ENCODE data around the gene DNHD1.

Gene DNHD1

DNA sequence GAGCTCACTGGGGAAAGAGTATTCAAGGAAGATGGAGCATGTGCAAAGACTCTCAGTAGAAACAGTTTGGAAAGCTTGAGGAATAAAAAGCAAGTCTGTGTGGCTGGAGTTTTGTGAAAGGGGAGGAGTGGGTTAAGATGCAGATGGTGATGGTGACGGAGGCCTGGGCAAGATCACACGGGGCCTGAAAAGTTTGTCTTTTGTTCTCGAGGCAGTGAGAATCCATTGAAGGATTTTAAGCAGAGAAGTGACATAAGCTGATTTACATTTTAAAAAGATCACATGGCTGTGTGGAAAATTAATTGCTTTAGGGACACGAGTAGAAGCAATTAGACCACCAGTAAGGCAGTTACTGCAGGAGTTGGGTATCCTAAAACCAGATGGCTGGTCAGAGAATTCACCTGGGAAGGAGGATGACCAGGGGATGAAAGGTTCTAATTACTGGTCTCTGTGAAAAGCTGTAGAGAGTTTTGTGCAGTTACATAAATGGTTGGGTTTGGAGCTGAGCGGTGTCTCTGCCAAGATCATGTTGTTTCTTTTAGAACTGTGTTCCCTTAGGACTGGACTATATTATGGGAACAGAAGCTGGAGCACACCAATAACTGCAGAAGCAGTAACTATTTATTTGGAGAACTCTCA is 99.3 kb downstream of the DNHD1 start:
- DNase-seq = no peak

DNA sequence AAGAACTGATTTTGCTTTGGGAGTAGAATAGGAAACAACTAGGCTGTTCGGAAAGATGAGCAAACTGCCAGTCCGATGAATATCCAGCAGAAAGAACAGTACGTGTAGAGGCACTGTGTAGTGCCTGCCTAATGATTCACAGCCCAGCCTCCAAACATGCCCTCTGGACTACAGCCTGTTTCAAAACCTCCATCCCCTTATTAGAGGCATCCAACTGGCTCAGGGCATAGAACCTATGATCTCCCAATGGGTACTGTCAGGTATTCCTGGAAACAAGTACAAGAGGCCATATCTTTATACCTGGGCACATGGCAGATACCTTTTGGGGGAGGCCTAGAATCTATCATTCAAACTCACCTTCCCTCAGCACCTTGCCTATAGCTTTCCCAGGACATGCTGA is 101.5 kb downstream of the DNHD1 start:
- no peak for DNase-seq

DNA sequence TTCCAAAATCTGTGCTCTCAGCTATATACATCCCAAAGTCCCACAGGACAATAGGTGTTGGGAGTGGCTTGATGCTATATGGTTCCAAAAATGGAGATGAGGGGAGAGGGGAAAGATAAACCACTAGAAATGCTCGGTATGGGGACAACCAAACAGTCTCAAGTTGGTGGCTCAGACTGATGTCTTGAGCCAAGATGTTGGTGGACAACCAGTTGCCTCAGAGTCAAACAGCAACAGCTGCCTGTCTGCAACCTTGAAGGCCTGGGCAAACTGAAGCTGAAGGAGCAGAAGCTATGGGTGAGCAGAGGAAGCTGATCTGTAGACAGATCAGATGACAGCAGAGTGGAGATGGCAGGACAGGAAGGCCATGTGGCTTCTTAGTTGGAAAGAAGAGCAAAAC is 102.4 kb downstream of the DNHD1 start:
- no peak for DNase-seq

DNA sequence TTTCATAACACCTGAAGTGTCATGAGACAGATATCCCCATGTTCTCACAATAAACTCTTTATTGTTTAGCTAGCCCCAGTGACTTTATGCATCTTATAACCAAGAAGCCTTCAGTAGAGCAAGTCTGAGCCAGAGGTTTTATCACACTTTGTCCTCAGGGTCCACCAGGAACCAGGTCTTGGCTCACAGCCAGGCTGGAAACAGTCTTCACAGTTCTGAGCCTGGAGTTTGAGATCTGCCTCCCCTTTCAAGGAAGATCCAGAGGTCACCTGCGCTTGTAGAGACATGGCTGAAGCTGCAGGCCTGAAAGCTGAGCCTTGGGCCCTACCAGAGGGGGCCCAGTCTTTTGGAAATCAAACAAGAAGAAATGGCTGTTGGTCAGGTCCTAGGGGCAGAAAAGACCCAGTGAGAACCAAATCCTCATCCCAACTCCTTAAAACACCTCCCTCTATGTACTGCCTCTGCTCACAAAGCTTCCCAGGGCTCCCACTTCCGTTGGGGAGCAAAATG is 102.9 kb downstream of the DNHD1 start:
- DNase-seq = no peak

DNA sequence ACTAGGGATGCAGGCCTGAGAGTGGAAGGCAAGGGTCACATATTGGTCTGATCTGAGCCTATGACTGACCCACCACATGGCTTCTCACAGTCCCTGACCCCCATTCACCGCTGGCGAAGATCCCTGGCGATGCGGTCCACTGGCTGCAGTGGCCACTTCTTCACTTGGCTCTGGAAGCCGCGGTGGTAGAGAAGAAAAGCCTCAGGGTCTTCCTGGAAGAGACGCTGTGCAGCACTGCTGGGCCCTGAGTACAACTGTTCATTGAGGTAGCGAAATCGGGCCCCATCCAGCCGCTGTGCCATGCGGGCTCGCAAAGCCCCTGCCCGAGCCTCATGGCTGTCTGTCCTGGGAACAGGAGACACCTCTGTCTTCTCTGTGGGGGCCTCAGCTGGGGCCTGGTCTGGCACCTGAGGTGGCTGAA is 104.0 kb downstream of the DNHD1 start:
- DNase-seq = no peak

DNA sequence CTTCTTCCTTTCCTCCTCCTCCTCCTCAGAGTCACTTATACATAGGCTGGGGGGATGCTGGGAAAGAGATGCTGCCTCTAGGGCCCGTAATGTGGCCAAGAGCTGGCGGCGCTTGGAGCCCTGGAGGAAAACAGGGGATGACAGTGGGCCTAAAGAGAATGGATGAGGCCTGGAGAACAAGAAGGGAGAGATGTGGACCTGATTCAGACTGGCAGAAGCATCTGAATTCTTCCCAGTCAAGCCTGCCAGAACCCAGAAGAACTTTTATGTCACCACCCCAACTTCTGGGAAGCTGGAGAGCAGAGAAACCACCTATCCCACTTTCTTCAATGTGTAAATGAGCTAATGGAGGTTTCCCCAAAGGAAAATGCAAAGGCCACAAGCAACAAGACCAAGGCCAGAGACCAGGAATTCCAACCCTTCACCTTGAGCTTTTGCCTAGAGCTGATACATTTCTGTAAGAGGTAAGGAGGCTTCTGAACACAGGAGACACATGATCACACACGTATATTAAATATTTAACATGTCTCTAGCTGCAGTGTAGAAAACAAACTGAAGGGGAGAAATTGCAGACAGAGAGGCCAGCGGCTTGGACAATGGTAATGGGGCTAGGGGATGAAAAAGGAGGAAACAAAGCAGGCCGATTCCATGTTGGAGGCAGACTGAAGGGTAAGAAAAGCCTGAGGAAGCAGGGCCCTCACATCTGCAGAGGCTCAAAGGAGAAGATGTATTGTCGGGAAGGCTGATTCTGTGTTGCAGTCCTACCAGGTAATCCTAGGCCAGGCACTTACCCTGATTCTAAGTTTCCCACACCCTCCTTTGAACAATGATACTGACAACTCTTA is 105.2 kb downstream of the DNHD1 start:
- no peak for DNase-seq

DNA sequence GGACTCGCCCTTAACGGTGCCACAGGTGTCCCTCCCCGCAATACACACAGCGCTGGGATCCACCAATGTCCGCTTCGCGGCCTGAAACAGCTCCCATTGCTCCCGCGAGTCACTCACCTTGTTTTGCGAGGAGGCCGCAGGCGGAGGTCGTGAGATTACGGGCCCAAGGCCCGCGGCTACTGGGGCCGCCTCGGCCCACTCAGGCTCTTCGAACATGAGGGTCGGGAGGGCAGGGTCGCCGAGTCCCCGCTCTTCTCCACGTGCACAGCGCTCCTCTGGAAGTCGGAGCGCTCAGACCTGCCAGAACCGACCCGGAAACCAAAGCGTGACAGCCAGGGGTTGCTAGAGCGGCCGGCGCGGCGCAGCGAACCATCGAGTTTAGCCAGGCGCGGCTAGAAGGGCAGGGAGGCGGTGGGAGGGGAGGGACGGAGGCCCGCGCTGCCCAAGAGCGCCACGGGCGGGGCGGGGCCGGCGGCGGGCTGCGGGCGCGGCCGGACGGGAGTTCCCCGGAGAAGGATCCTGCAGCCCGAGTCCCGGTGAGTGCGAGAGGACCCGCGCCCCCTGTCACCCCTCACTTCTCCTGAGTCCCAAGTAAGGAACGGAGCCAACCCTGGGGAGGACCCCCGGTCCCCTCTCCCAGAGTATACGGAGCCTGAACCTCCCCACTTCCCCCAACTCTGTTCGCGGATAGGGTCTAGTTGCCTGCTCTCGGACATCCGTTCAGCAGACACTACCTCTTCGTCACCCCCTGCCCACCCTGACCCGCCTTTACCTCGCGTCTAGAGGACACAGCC is 106.4 kb downstream of the DNHD1 start, which contains the start of the genes ILK and RRP8:
TSS of gene ILK (plus strand) at position 488 of the 794 bp plus-strand sequence. CDS start 498 bp downstream, outside the sequence.
TSS of gene RRP8 (minus strand) at position 330 of the 794 bp plus-strand sequence. CDS start at position 216, 114 bp downstream.
- peak; percentile 81 to 90 for DNase-seq

DNA sequence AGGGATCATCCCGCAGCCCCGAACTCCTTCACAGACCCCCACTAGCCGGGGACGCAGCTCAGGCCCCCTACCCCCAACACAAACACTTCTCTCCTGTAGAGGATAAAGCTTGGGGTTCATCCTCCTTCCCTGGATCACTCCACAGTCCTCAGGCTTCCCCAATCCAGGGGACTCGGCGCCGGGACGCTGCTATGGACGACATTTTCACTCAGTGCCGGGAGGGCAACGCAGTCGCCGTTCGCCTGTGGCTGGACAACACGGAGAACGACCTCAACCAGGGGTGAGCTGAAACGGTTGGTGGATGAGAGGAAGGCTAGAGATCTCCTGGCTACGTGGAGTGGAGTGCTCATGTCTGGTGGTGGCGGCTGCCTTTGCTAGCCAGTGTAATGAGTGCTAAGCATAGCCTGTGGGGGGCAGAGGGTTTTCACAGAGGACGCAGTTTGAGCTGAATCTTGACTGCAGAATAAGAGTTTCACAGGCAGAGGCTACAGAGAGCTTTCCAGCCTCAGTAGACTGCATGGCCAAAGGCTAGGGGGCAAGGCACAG is 107.1 kb downstream of the DNHD1 start:
- DNase-seq = peak in 1 of 2 experiments; percentile 22

DNA sequence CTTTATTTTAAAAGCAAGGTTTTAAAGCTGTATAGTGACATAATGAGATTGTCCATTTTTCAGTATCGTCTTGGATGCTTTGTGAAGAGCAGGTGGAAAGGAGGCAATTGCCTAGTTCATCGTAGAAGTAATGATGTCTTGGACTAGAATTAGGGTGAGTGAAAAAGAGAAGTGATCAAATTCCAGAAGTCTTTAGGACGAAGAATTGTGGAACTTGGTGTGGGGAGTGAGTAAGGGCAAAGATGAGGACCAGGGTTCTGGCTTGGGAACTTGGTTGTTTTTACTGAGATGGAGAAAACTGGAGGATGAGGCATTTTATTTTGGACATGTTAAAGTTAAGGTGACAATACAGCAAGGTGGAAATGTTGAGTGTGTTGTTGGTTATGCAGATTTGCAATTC is 107.7 kb downstream of the DNHD1 start:
- DNase-seq = no peak

DNA sequence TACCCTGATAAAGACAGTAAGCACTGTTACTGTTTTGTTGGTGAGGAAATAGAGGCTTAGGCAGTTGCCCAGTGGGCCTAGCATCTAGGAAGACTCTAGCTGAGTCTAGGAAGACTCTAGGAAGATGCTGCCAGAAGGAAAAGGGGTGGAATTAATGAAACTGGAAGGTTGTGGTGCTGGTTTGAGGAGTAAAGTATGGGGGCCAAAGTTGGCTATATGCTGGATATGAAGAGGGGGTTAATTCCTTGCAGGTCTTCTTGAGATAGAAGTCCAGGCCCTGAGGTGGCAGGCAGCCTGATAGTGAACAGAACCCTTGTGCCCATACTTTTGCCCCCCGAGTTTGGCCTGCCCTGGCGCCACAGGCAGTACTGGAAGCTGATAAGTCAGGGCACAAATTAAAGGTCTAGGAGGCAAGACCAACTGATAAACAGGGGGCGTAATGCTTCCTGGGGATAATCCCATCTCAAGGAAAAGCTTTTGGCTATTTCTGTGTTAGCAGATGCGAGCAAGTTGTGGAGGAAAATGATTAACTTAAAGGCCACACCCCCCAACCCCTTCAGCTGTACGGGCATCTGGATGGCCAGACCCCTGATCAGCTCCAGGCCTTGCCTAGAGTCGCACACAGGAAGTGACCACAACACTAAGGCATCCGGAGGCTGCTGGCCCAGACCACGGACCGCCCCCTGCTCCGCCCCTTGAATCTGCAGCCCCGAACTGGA is 109.5 kb downstream of the DNHD1 start:
- peak; percentile 35 to 56 for DNase-seq

DNA sequence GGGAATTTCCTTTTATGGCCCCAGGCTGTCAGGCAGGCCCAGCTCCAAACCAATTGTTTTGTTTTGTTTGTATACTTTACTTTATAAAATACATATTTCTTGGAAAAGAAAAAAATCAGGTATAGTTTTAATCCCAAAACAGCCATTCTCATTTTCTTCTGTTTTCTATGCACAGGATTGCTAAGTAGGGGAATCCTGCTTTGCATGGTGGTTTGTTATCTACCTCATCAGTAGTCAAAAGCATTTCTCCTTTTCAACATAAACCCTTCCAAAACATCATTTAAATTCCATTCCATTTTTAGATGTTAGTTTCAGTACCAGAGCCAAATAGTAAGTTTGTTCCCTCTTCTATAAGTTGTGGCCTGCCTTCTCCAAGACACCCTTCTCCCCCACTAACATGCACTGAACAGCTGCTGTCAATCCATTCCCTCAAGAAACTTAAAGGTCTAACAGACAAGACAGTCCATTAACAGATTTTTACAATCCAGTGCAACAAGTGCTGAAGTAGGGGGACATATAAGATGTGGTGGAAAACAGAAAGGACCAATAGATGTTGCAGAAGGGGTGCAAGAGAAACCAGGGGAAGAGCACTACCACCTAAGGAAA is 110.2 kb downstream of the DNHD1 start:
- DNase-seq = no peak

DNA sequence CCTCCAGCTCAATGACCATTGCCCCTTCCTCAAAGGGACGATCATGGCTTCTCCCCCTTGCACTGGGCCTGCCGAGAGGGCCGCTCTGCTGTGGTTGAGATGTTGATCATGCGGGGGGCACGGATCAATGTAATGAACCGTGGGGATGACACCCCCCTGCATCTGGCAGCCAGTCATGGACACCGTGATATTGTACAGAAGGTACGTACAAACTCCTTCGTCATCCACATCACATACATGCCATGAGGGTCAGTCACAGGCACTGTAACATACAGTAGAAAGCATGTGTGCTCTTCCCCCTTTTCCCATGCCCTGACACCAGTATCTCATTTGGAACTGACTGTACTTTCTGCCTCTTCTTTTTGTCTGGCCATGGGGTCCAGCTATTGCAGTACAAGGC is 110.9 kb downstream of the DNHD1 start:
- no peak for DNase-seq

DNA sequence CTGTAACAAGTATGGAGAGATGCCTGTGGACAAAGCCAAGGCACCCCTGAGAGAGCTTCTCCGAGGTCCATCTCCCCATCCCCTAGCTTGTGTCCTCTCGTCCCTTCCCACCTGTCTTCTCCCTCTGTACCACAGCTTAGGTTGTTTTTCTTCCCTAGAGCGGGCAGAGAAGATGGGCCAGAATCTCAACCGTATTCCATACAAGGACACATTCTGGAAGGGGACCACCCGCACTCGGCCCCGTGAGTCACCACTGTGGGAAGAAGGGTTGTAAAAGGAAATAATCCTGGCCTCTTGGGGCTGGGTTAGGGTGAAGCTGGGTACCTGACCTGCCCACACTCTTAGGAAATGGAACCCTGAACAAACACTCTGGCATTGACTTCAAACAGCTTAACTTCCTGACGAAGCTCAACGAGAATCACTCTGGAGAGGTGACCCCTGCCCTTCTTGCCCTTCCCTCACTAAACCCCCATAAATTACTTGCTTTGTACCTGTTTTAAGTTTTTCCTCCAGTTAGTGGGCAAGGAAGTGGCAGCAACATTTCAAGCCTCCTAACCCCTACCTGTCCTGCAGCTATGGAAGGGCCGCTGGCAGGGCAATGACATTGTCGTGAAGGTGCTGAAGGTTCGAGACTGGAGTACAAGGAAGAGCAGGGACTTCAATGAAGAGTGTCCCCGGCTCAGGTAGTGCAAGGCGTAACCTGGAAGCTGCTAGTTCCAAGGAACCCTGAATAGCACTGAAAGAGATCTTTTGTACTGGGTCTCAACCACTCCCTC is 111.8 kb downstream of the DNHD1 start:
- DNase-seq = no peak

DNA sequence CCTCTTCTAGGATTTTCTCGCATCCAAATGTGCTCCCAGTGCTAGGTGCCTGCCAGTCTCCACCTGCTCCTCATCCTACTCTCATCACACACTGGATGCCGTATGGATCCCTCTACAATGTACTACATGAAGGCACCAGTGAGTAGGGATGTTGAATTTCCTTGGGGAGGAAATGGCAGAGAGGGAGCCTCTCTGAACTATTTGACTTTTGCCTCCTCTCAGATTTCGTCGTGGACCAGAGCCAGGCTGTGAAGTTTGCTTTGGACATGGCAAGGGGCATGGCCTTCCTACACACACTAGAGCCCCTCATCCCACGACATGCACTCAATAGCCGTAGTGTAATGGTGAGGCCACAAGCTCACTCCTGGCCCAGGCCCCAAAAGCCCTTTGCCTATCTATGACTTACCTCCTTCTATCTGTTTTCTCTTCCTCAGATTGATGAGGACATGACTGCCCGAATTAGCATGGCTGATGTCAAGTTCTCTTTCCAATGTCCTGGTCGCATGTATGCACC is 112.5 kb downstream of the DNHD1 start:
- DNase-seq = no peak

DNA sequence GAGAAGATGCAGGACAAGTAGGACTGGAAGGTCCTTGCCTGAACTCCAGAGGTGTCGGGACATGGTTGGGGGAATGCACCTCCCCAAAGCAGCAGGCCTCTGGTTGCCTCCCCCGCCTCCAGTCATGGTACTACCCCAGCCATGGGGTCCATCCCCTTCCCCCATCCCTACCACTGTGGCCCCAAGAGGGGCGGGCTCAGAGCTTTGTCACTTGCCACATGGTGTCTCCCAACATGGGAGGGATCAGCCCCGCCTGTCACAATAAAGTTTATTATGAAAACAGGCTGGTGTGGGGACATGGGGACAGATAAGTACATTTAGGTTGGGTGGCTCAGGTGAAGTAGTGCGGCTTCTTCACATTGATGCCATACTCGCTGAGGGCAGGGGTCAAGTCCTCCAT is 113.5 kb downstream of the DNHD1 start:
- no peak for DNase-seq

DNA sequence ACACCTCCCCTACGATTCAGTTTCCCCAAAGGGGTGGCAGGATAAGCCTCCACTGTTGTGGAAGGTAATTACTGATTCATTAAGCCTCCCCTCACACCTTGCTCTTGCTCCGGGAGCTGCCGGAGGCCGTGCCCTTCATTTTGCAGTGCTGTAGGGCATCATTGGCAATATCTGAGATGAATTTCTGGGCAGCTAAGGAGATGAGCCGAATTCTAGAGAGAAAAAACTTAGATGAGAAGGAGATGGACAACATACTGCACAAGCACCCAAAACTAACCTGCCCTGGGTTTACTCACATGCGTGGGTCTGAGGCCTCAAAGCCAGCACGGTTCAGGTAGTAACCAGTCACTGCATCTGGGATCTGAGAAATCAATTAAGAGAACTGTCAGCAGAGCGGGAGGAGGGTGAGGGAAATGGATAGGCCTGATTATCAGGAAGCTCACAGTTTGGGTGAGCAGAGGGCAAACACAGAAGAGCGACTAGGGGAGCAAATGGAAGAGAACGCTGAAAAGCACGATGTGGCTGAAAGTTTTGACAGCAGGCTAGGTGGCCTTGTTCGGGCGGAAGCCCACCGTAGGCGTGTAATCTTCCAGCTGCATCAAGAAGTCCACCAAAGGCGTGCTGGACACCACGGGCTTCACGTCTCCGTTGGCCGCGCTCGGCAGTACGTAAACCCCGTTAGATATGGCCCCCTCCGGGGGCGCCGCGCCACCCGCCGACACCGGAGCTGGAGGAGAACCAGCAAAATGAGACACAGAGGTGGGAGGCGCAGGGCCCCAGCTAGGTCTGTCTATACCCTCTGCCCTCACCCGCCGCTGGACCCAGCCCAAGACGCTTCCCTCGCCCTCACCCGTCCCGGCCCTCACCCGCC is 114.2 kb downstream of the DNHD1 start:
- DNase-seq = no peak

DNA sequence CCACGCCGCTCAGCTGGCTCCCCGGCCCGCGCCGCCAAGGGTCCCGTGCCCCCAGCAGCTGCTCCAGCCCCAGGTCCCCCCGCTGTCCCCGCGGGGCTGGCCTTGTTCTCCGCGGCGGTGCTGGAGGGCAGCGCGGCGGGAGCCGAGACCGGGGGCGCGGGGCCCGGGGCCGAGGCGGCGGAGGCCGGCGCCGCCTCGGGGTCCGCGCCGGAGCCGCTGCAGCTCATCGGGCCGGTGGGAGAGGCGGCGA is 114.8 kb downstream of the DNHD1 start:
- DNase-seq = no peak

DNA sequence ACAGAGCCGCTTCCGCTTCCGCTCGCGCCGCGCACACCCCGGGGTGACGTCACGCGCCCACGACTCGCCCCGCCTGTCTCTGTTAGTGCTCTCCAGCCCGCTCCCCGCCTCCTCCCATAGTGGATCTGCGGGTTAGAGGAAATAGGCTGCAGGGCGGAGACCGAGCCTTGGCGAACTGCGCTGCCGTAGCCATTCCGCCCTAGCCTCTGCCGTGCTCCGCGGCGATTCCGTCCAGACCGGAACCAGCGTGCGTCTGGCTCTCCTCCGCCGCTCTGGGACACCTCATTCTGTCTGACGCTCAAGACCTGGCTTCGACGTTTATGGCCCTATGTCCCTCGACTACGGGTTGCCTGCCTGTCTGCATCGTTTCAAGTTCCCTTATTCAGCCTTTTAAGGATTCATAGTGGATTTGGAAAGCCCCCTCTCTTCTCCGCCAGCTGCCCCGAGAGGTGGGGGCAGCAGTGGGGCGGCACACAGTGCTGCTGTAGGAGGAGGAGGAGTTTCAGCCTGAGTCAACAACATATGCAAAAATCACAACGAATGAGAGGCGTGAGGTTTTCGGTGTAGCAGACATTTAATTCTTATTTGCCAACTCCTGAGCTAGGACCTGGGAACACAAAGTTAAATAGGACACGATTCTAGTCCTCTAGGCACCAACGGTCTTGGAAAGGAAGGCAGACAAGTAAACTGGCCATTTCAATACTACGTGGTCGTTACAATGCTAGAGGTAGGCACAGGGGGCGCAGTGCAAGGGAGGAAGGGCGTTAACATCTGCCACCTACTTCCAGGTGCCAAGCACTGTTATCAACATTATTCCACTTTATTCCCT is 115.3 kb downstream of the DNHD1 start, which contains the start of gene TAF10:
TSS of gene TAF10 (minus strand) at position 4 of the 829 bp plus-strand sequence. CDS start 27 bp downstream, outside the sequence.
- peak; percentile 93 to 94 for DNase-seq

DNA sequence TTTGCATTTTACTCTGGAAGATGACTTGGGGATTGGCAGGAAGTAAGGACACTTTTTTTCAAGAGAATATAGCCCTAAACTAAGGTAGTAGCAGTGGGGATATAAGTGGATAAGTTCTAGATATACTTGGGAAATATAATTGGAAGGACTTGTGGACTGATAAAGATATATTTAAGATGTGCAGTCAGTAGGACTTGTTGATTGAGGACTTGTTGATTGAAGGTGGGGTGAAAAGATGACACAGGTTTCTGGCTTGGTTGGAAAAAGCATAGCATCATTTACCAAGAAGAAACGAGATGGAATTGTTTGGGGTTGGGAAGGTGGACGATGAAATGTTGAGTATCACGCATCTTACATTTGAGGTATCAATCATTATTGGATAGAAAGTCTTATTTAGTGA is 116.4 kb downstream of the DNHD1 start:
- DNase-seq = no peak

All from NCI-H2081 (cell line).